H1 (cell line): ENCODE results near the gene LSM11. TPM values are rescaled to one million over a fixed set of nuclear protein-coding genes. Genes with fewer than 3 reads are reported as not detected.

Experiments
- JUND ChIP-seq: IDR thresholded peaks from 2 replicates; pipeline ENCODE4 v1.6.1; 2011; ENCODE audit warnings: mild to moderate bottlenecking, improper control_type of control experiment, low read length
- polyA plus RNA-seq, 7 experiments: library from polyadenylated mRNA; depleted of rRNA in 3 of 7; stranded (reverse) in 5 of 7; unstranded in 2 of 7; fragments of >200 nt in 5 of 7; fragments of 200-250 nt in 2 of 7; gene quantifications; 1 replicate in 5 of 7; 2 replicates in 1 of 7; 4 replicates in 1 of 7; pipeline versions ENCODE4 v1.2.1 to v1.2.3, GENCODE V29; 2011 to 2013; ENCODE audit warnings: missing spikeins in 2 of 7, mixed read lengths in 2 of 7
- total RNA-seq: library from RNA; stranded (reverse); fragmentation: NEBNext Ultra II Directional; extraction: Animal tissue kit (Norgen Biotek cat#: 25700); gene quantifications from 2 replicates; pipeline ENCODE4 v1.2.1, GENCODE V29; 2021

Gene LSM11
- total and polyA plus RNA-seq, 2 of the 8 experiments (the other 6 are each of a cell fraction or from before 2014, with no cell fraction given) = 1.8 to 3.9 TPM

- TF ChIP-seq JUND = no peak
These were observed 23.4 kb downstream of the LSM11 start (continued) for GRCh38 chr5:157766902-157767301.
